HepG2 (cell line): ENCODE measurements around the gene ST6GALNAC4. TPM values are rescaled to one million over a fixed set of nuclear protein-coding genes. Genes with fewer than 3 reads are reported as not detected.
A peak's percentile ranks its signal among the peaks of the same experiment; 100 is the strongest.

ENCODE experiments used
- CBX1 ChIP-seq: IDR thresholded peaks from one replicate; pipeline ENCODE4 v1.6.1; 2016; ENCODE audit warnings: antibody characterized with exemption, low read depth
- DNMT1 ChIP-seq: sonication (generic); formaldehyde crosslinking; IDR thresholded peaks from 2 replicates; pipeline ENCODE4 v1.5.1; 2020; ENCODE audit warnings: mild to moderate bottlenecking, missing genetic modification reagents
- EZH2 ChIP-seq: conservative IDR thresholded peaks from 2 replicates; pipeline ENCODE4 v1.6.1; 2012; ENCODE audit warnings: mild to moderate bottlenecking, low read depth, low read length, moderate library complexity
- HDAC2 ChIP-seq: sonication (generic); formaldehyde crosslinking; IDR thresholded peaks from 2 replicates; pipeline ENCODE4 v1.4.0; 2020; ENCODE audit warnings: missing genetic modification reagents
- JARID2 ChIP-seq: sonication (generic); formaldehyde crosslinking; IDR thresholded peaks from 2 replicates; pipeline ENCODE4 v1.8.1; 2023; ENCODE audit warnings: missing genetic modification reagents, inconsistent platforms; ENCODE audit not compliant: insufficient replicate concordance
- MATR3 ChIP-seq: sonication (generic); formaldehyde crosslinking; IDR thresholded peaks from 2 replicates; pipeline ENCODE4 v1.4.0; 2020; ENCODE audit warnings: missing genetic modification reagents
- MEIS1 ChIP-seq: sonication (generic); formaldehyde crosslinking; IDR thresholded peaks from 2 replicates; pipeline ENCODE4 v1.9.0; 2021; ENCODE audit warnings: mild to moderate bottlenecking, missing genetic modification reagents, moderate library complexity, borderline replicate concordance
- RXRB ChIP-seq: IDR thresholded peaks from 2 replicates; pipeline ENCODE4 v1.6.1; 2016; ENCODE audit warnings: borderline replicate concordance, missing genetic modification reagents, missing compliant biosample characterization
- ZNF747 ChIP-seq: sonication (generic); formaldehyde crosslinking; IDR thresholded peaks from 2 replicates; pipeline ENCODE4 v1.8.1; 2023; ENCODE audit warnings: missing genetic modification reagents, mild to moderate bottlenecking, borderline replicate concordance
- ZNF792 ChIP-seq: IDR thresholded peaks from 2 replicates; pipeline ENCODE4 v1.6.1; 2016
- ZNF83 ChIP-seq: sonication (generic); formaldehyde crosslinking; IDR thresholded peaks from 2 replicates; pipeline ENCODE4 v1.4.0; 2020; ENCODE audit warnings: missing genetic modification reagents, mild to moderate bottlenecking, borderline replicate concordance
- polyA plus RNA-seq, 8 experiments: library from polyadenylated mRNA; depleted of rRNA in 3 of 8; stranded (reverse) in 7 of 8; unstranded in 1 of 8; fragments of >200 nt; fragmentation: Illumina TruSeq in 4 of 8; extraction: Trizol in 4 of 8; gene quantifications; 2 replicates each; pipeline versions ENCODE4 v1.2.1 to v1.2.3, GENCODE V29; 2011 to 2016; ENCODE audit warnings: low read depth in 4 of 8, missing spikeins in 1 of 8, mixed read lengths in 1 of 8; ENCODE audit not compliant: insufficient read depth in 1 of 8
- total RNA-seq, 5 experiments: library from RNA; depleted of rRNA; stranded (reverse); fragments of >200 nt; fragmentation: Illumina TruSeq; extraction: Trizol; gene quantifications; 2 replicates each; pipeline ENCODE4 v1.2.3, GENCODE V29; 2016; ENCODE audit warnings: low read depth in 1 of 5
- TF ChIP-seq, protein P1 (sequence below), 2 experiments: IDR thresholded peaks; 2 replicates each; pipeline ENCODE4 v1.6.1; 2011 to 2012; ENCODE audit warnings: low read length in 2 of 2, borderline replicate concordance in 1 of 2, low read depth in 1 of 2, mild to moderate bottlenecking in 1 of 2, moderate library complexity in 1 of 2
- TF ChIP-seq, protein P2 (sequence below): sonication (generic); formaldehyde crosslinking; IDR thresholded peaks from 2 replicates; pipeline ENCODE4 v1.4.0; 2020; ENCODE audit warnings: missing genetic modification reagents, mild to moderate bottlenecking, borderline replicate concordance
- TF ChIP-seq, protein P3 (sequence below): sonication (generic); formaldehyde crosslinking; IDR thresholded peaks from 2 replicates; pipeline ENCODE4 v1.4.0; 2020; ENCODE audit warnings: missing genetic modification reagents

ST6GALNAC4 gene
- total and polyA plus RNA-seq, 2 of the 13 experiments (the other 11 are each of a cell fraction or from before 2014, with no cell fraction given) = 18.8 to 27.7 TPM

DNA sequence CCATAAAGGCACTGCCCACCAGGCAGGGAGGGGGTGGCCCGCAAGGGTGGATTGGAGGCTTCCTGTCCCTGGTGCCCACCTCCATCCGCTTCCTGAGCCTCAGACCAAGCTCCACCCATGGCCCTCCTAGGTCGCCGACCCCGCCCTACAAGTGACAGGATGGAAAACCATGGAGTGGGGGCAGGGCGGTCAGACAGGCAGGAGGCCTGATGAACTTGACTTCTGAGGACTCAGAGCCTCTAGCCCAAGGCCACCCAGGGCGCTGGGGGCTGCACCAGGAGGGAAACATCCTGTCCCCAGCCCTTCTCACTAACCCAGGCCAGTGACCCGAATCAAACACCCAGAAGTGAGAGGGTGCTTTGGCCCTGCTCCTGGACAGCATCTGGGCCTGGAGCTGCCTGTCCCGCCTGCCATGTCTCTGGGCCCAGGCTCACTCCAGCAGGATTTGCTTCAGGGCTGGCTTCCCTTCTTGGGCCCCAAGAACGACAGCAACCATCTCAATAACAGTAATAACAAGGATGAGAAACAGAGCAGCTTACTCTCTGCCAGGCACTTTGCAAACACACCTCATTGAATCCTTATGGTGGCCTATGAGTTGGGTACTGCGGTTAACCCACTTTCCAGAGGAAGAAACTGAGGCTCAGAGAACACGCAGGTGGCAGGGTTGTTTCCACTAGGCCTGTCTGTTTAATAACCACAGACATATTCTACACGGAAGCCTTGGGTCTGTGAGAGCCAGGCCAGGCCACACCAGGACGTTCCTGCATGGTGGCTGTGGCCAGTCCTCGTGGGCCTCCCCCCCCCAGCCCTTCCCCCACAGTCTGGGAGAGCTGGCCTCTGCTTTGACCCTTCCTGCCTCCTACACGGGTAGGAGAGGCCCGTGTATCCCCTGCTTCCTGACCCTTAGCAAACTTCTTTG lies 13.0 kb downstream of the ST6GALNAC4 start (continued):
- TF ChIP-seq DNMT1 = 0 out of 2 replicates have a peak, but pooled peaks have one; percentile 57
- TF ChIP-seq ZNF83 (CRISPR knock-in tag) = no peak
- TF ChIP-seq, protein P1, sequence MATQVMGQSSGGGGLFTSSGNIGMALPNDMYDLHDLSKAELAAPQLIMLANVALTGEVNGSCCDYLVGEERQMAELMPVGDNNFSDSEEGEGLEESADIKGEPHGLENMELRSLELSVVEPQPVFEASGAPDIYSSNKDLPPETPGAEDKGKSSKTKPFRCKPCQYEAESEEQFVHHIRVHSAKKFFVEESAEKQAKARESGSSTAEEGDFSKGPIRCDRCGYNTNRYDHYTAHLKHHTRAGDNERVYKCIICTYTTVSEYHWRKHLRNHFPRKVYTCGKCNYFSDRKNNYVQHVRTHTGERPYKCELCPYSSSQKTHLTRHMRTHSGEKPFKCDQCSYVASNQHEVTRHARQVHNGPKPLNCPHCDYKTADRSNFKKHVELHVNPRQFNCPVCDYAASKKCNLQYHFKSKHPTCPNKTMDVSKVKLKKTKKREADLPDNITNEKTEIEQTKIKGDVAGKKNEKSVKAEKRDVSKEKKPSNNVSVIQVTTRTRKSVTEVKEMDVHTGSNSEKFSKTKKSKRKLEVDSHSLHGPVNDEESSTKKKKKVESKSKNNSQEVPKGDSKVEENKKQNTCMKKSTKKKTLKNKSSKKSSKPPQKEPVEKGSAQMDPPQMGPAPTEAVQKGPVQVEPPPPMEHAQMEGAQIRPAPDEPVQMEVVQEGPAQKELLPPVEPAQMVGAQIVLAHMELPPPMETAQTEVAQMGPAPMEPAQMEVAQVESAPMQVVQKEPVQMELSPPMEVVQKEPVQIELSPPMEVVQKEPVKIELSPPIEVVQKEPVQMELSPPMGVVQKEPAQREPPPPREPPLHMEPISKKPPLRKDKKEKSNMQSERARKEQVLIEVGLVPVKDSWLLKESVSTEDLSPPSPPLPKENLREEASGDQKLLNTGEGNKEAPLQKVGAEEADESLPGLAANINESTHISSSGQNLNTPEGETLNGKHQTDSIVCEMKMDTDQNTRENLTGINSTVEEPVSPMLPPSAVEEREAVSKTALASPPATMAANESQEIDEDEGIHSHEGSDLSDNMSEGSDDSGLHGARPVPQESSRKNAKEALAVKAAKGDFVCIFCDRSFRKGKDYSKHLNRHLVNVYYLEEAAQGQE (IDR thresholded peaks at IDR 0.05; ENCODE audit: borderline replicate concordance in 1 of 2, low read depth in 1 of 2, low read length in 2 of 2) = 0 out of 4 replicates have a peak, but pooled peaks of 1 of the 2 experiments have one; percentile 27
- TF ChIP-seq EZH2 = no peak
- TF ChIP-seq MEIS1 (CRISPR knock-in tag) = peak; percentile 91; the same call in 1 of the 2 replicates
- TF ChIP-seq, protein P2, sequence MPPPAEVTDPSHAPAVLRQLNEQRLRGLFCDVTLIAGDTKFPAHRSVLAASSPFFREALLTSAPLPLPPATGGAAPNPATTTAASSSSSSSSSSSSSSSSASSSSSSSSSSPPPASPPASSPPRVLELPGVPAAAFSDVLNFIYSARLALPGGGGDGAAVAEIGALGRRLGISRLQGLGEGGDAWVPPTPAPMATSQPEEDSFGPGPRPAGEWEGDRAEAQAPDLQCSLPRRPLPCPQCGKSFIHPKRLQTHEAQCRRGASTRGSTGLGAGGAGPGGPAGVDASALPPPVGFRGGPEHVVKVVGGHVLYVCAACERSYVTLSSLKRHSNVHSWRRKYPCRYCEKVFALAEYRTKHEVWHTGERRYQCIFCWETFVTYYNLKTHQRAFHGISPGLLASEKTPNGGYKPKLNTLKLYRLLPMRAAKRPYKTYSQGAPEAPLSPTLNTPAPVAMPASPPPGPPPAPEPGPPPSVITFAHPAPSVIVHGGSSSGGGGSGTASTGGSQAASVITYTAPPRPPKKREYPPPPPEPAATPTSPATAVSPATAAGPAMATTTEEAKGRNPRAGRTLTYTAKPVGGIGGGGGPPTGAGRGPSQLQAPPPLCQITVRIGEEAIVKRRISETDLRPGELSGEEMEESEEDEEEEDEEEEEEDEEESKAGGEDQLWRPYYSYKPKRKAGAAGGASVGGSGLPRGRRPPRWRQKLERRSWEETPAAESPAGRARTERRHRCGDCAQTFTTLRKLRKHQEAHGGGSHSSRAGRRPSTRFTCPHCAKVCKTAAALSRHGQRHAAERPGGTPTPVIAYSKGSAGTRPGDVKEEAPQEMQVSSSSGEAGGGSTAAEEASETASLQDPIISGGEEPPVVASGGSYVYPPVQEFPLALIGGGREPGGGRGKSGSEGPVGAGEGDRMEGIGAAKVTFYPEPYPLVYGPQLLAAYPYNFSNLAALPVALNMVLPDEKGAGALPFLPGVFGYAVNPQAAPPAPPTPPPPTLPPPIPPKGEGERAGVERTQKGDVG (CRISPR knock-in tag) = no peak
- peak; percentile 64 for TF ChIP-seq ZNF792 (CRISPR knock-in tag)
- peak; percentile 84 for TF ChIP-seq HDAC2 (CRISPR knock-in tag)
- TF ChIP-seq, protein P3, sequence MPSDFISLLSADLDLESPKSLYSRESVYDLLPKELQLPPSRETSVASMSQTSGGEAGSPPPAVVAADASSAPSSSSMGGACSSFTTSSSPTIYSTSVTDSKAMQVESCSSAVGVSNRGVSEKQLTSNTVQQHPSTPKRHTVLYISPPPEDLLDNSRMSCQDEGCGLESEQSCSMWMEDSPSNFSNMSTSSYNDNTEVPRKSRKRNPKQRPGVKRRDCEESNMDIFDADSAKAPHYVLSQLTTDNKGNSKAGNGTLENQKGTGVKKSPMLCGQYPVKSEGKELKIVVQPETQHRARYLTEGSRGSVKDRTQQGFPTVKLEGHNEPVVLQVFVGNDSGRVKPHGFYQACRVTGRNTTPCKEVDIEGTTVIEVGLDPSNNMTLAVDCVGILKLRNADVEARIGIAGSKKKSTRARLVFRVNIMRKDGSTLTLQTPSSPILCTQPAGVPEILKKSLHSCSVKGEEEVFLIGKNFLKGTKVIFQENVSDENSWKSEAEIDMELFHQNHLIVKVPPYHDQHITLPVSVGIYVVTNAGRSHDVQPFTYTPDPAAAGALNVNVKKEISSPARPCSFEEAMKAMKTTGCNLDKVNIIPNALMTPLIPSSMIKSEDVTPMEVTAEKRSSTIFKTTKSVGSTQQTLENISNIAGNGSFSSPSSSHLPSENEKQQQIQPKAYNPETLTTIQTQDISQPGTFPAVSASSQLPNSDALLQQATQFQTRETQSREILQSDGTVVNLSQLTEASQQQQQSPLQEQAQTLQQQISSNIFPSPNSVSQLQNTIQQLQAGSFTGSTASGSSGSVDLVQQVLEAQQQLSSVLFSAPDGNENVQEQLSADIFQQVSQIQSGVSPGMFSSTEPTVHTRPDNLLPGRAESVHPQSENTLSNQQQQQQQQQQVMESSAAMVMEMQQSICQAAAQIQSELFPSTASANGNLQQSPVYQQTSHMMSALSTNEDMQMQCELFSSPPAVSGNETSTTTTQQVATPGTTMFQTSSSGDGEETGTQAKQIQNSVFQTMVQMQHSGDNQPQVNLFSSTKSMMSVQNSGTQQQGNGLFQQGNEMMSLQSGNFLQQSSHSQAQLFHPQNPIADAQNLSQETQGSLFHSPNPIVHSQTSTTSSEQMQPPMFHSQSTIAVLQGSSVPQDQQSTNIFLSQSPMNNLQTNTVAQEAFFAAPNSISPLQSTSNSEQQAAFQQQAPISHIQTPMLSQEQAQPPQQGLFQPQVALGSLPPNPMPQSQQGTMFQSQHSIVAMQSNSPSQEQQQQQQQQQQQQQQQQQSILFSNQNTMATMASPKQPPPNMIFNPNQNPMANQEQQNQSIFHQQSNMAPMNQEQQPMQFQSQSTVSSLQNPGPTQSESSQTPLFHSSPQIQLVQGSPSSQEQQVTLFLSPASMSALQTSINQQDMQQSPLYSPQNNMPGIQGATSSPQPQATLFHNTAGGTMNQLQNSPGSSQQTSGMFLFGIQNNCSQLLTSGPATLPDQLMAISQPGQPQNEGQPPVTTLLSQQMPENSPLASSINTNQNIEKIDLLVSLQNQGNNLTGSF (CRISPR knock-in tag) = 0 out of 2 replicates have a peak, but pooled peaks have one; percentile 35
- TF ChIP-seq JARID2 (CRISPR knock-in tag) = no peak
- no peak for TF ChIP-seq CBX1
- TF ChIP-seq ZNF747 (CRISPR knock-in tag) = no peak
- no peak for TF ChIP-seq MATR3 (CRISPR knock-in tag)
- TF ChIP-seq RXRB (CRISPR knock-in tag) = peak; percentile 95
